Tracheal epithelial cell (primary cell): Measurements from ENCODE around the gene GOLM1. TPM values are rescaled to one million over a fixed set of nuclear protein-coding genes. Genes with fewer than 3 reads are reported as not detected.

Experiments used
- total RNA-seq: library from RNA; depleted of rRNA; stranded (reverse); fragments of >200 nt; gene quantifications from 2 replicates; pipeline ENCODE4 v1.2.1, GENCODE V29; 2014

GOLM1 gene, protein sequence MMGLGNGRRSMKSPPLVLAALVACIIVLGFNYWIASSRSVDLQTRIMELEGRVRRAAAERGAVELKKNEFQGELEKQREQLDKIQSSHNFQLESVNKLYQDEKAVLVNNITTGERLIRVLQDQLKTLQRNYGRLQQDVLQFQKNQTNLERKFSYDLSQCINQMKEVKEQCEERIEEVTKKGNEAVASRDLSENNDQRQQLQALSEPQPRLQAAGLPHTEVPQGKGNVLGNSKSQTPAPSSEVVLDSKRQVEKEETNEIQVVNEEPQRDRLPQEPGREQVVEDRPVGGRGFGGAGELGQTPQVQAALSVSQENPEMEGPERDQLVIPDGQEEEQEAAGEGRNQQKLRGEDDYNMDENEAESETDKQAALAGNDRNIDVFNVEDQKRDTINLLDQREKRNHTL
- total RNA-seq: 16.2 and 22.9 TPM in 2 replicates

DNA sequence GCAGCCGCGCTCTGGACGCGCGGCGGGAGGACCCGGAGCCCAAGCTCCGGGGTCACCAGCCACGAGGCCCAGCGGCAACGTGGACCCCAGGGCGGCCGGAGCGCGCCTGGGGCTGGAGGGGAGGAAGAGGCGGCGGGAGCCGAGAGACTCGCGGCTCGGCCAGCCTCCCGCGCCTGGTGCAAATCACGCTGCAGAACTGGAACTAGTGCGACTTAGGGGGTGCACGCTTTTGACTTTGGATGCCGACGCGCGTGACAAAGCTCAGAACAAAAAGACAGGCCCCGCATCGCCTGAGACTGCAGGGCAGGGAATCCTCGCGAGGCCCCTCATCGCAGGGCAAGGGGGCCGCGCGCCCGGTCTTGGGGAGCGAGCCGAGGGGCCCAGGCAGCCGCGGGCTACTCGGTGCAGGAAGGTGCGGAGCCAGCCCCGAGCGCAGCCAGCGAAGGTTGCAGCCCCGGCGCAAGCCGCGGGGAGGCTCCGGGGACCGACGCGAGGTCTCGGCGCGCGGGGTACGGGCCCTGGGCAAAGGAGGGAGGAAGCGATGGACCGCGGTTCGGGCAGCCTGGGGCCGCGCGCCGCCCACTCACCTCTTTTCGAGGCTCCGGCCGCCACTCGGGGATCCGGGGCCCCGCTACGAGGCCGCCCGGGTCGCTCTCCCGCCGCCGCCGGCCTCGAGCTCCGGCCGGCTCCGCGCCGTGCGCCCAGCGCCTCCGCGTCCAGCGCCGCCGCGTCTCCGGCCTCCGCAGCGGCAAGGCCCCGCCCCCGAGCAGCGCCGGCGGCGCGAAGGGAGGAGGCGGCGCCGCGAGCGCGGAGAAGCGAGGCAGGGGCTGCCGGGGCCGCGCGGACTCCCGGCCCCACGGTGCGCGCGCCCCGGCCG, at the start of gene GOLM1:
Gene GOLM1 (minus strand): TSS at position 735 of the 877 bp plus-strand sequence. CDS start 20,238 bp downstream, outside the sequence.

Other genes with a start within 250 kb of the GOLM1 start
- 22.6 and 28.0 TPM in 2 replicates for gene NAA35, start 158.4 kb downstream of the GOLM1 start, total RNA-seq
- 0.48 and 0.85 TPM in 2 replicates for gene C9orf153, start 160.1 kb upstream of the GOLM1 start, total RNA-seq
- 21.2 and 22.2 TPM in 2 replicates for gene ISCA1, start 183.0 kb upstream of the GOLM1 start, total RNA-seq